ENCODE results near the gene GALNS. TPM values are rescaled to one million over a fixed set of nuclear protein-coding genes. Genes with fewer than 3 reads are reported as not detected.

The GALNS gene
- total and polyA plus RNA-seq, 2 donors (not counting 3 experiments of a cell fraction or from before 2014, with no cell fraction given): 21.8 to 40.2 TPM

GRCh38 chr16:88865742-88866141, 9.0 kb upstream of the GALNS start:
- no peaks in the 10 kb centered on the region for H4K20me1 ChIP-seq (replicated peaks; ENCODE audit: control insufficient read depth, extremely low read depth, insufficient read depth, low read length)
- ChIA-PET POLR2A (no interaction called here), CTCF (no interaction called here)
- no peaks in the 10 kb centered on the region for H3K27me3 ChIP-seq (ENCODE audit: control insufficient read depth in 2 of 2, insufficient read depth in 2 of 2, low read length in 2 of 2)
- no peaks in the 10 kb centered on the region for H3K4me1 ChIP-seq (ENCODE audit: control insufficient read depth, extremely low read depth, insufficient read depth, low read length)
- no TSS peak for BruUV-seq (replicated peaks)
- no peak for FAIRE-seq
- intact Hi-C loops (cut with micrococcal nuclease): no loop called here
- H3K4me3 ChIP-seq (replicated peaks in 1 of 3; ENCODE audit: insufficient read depth in 1 of 3, low read depth in 1 of 3, low read length in 3 of 3): no peak overlapping the region
- no peak for DNase-seq (ENCODE audit: low read depth, low spot score)
- H3K4me2 ChIP-seq (ENCODE audit: insufficient read depth, low read length): no peak overlapping the region
- no peak overlapping the region for H3K9ac ChIP-seq (replicated peaks; ENCODE audit: extremely low read depth, insufficient read depth, low read length)
- H3K79me2 ChIP-seq (ENCODE audit: control insufficient read depth, insufficient read depth, low read length): no peaks in the 10 kb centered on the region
- dilution Hi-C loops (cut with MboI; ENCODE audit: extremely low pct_ligation_motif_present, low sequenced_read_pairs): no loop called here
- H3K36me3 ChIP-seq (ENCODE audit: control insufficient read depth in 2 of 2, extremely low read depth in 1 of 2, insufficient read depth in 2 of 2, low read length in 2 of 2): peaks cover 0 to 12% of the 10 kb centered on the region in 2 experiments
- H3K27ac ChIP-seq (ENCODE audit: insufficient read depth, low read depth, low read length): no peak overlapping the region
- no peak overlapping the region for H2AFZ ChIP-seq (ENCODE audit: low read depth, low read length)
- H3K9me1 ChIP-seq (replicated peaks; ENCODE audit: control insufficient read depth, extremely low read depth, insufficient read depth, low read length): no peaks in the 10 kb centered on the region
- no peaks in the 10 kb centered on the region for H3K9me3 ChIP-seq (replicated peaks; ENCODE audit: control insufficient read depth, insufficient read depth, low read length)
- TF ChIP-seq POLR2A (IDR thresholded peaks at IDR 0.05; ENCODE audit: low read depth, low read length) (no peak), JUN (IDR thresholded peaks at IDR 0.05; ENCODE audit: borderline replicate concordance, insufficient read depth, insufficient read length, low read depth) (no peak), EZH2 (IDR thresholded peaks at IDR 0.05; ENCODE audit: borderline replicate concordance, low read depth, low read length, severe bottlenecking) (no peak), MAX (IDR thresholded peaks at IDR 0.05; ENCODE audit: insufficient read depth, insufficient read length) (no peak), FOS (IDR thresholded peaks at IDR 0.05; ENCODE audit: borderline replicate concordance, insufficient read depth, low read length) (no peak)

GRCh38 chr16:88865310-88865709, 8.6 kb upstream of the GALNS start:
- H3K9me3 ChIP-seq (replicated peaks; ENCODE audit: control insufficient read depth, insufficient read depth, low read length): no peaks in the 10 kb centered on the region
- CTCF ChIA-PET: interaction anchor here (1.1 kb wide), 1 partner anchor 17 kb away, joined by 3 read pairs; no protein-coding TSS in a partner anchor
- intact Hi-C loops (cut with micrococcal nuclease): no loop called here

More at GRCh38 chr16:88865310-88865709, 8.6 kb upstream of the GALNS start:
- dilution Hi-C loops (cut with MboI; ENCODE audit: extremely low pct_ligation_motif_present, low sequenced_read_pairs): no loop called here
- Histone ChIP-seq H2AFZ (ENCODE audit: low read depth, low read length) (no peak overlapping the region), H3K36me3 (ENCODE audit: control insufficient read depth in 2 of 2, extremely low read depth in 1 of 2, insufficient read depth in 2 of 2, low read length in 2 of 2) (peaks cover 0 to 16% of the 10 kb centered on the region in 2 experiments), H3K27ac (ENCODE audit: insufficient read depth, low read depth, low read length) (no peak overlapping the region), H3K9ac (replicated peaks; ENCODE audit: extremely low read depth, insufficient read depth, low read length) (no peak overlapping the region), H3K27me3 (ENCODE audit: control insufficient read depth in 2 of 2, insufficient read depth in 2 of 2, low read length in 2 of 2) (no peaks in the 10 kb centered on the region), H3K79me2 (ENCODE audit: control insufficient read depth, insufficient read depth, low read length) (no peaks in the 10 kb centered on the region), H3K9me1 (replicated peaks; ENCODE audit: control insufficient read depth, extremely low read depth, insufficient read depth, low read length) (no peaks in the 10 kb centered on the region), H4K20me1 (replicated peaks; ENCODE audit: control insufficient read depth, extremely low read depth, insufficient read depth, low read length) (no peaks in the 10 kb centered on the region), H3K4me3 (replicated peaks in 1 of 3; ENCODE audit: insufficient read depth in 1 of 3, low read depth in 1 of 3, low read length in 3 of 3) (no peak overlapping the region), H3K4me2 (ENCODE audit: insufficient read depth, low read length) (no peak overlapping the region), H3K4me1 (ENCODE audit: control insufficient read depth, extremely low read depth, insufficient read depth, low read length) (no peaks in the 10 kb centered on the region)
- no peak for FAIRE-seq
- TF ChIP-seq EZH2 (IDR thresholded peaks at IDR 0.05; ENCODE audit: borderline replicate concordance, low read depth, low read length, severe bottlenecking): no peak
- no peak for TF ChIP-seq POLR2AphosphoS5 (IDR thresholded peaks at IDR 0.05; ENCODE audit: insufficient read depth, low read depth, low read length)
- no peak for TF ChIP-seq FOS (IDR thresholded peaks at IDR 0.05; ENCODE audit: borderline replicate concordance, insufficient read depth, low read length)
- TF ChIP-seq GATA2 (IDR thresholded peaks at IDR 0.05; ENCODE audit: insufficient read depth, insufficient read length, low read depth, low read length): no peak
- TF ChIP-seq CTCF (IDR thresholded peaks at IDR 0.05; ENCODE audit: extremely low read depth in 1 of 2, insufficient read depth in 1 of 2, low read depth in 1 of 2, low read length in 2 of 2): no peak
- no peak for TF ChIP-seq JUN (IDR thresholded peaks at IDR 0.05; ENCODE audit: borderline replicate concordance, insufficient read depth, insufficient read length, low read depth)
- TF ChIP-seq MYC (IDR thresholded peaks at IDR 0.05; ENCODE audit: low read depth, low read length): no peak
- TF ChIP-seq POLR2A (IDR thresholded peaks at IDR 0.05; ENCODE audit: low read depth, low read length): no peak
- TF ChIP-seq MAX (IDR thresholded peaks at IDR 0.05; ENCODE audit: insufficient read depth, insufficient read length): no peak
- DNase-seq (ENCODE audit: low read depth, low spot score): no peak
- POLR2A ChIA-PET: no interaction called here
- no TSS peak for BruUV-seq (replicated peaks)
